GM03348 (cell line): Measurements from ENCODE around the gene MORC2.

Experiments used
- DNase-seq: peaks from one replicate; pipeline ENCODE4 v3.0.0; 2012; ENCODE audit warnings: low spot score

MORC2 gene

DNA sequence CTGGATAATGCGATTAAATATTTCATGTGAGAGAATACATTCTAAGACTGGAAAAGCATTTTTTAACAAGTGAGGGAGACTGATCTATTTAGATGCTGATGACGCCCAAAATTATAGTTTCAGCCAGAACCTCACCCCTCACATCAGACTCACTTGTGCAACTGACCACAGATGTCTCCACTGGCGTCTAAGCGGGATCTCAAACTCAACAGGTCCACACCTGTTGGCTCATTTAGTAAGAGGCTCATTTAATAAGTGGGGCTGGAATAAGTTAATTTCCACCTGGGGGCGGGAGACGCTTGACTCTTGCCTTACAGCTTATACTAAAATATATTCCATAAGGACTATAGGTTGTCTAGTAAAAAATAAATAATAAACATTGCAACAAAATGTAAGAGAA is 47.5 kb downstream of the MORC2 start:
- DNase-seq: no peak

DNA sequence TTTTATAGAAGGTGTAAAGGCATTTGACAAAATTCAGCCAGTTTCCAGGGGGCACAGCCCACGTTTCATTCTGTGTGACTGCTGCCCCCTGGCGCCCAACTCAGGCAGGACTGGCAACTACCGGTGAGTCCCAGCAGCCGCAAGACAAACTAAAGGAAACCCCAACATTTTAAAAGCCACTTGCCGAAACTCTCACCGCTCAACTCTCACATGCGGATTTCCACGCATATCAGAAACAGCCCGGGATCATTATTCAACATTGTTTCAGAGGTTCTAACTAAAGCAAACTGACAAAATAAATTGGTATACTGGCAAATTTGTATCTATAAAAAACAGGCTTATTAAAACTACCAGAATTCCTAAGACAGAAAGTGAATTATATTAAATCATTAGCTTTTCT is 48.2 kb downstream of the MORC2 start:
- DNase-seq: peak; percentile 88

DNA sequence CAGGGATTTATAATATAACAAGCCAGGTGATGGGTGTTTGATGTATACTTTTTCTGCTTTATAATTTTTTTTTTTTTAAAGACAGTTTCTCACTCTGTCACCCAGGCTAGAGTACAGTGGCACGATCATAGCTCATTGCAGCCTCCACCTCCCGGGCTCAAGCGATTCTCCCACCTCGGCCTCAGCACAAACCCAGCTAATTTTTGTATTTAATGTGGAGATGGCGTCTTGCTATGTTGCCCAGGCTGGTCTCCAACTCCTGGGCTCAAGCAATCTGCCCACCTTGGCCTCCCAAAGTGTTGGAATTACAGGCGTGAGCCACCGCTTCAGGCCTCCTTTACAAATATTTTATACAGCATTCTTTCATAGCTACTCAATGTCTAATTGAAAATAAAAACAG is 48.6 kb downstream of the MORC2 start:
- no peak for DNase-seq

DNA sequence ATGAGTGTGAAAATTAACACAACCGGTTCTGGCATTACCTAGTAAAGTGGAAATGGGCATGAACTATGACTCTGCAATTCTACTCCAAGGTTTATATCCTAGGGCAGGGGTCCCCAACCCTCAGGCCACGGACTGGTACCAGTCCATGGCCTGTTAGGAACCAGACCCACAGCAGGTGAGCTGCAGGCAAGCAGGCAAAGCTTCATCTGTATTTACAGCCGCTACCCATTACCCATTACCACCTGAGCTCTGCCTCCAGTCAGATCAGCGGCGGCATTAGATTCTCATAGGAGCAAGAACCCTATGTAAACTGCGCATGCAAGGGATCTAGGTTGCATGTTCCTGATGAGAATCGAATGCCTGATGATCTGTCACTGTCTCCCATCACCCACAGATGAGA is 49.8 kb downstream of the MORC2 start:
- no peak for DNase-seq

DNA sequence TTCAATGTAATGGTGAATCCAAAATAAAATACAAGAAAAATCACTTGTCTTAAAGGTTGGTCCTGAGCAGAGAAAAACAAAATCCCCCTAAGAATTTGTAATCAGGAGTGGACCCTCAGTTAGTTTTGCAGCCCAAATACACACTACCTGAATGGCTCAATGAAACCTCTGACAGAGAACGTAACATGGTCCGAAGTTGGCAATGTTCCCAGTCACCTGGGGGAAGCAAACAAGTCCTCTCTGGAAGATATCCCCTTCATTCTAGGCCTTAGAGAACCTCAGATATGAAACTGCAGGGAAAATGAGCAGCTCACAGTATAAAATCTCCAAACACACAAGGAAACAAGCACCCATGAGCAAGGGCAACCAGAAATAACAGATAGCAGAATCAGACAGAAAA is 58.2 kb downstream of the MORC2 start:
- no peak for DNase-seq

DNA sequence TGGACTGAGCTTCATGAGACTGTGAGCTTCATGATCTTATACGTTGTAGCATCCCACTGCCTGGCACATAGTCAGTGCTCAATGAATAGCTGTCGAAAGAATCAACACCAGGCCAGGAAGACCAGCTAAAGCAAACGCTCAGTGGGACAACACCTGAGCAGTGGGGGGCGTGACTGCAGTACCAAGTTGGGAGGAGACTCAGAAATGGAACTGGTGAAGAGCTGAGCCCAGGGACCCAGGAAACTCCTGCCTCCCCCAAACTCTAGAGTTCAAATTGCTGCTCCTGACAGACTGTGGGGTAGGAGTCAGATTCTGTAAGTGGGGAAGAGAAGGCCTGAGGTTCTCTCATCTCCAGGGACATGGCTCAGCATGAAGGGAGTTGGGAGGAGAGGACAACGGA is 59.3 kb downstream of the MORC2 start:
- no peak for DNase-seq

DNA sequence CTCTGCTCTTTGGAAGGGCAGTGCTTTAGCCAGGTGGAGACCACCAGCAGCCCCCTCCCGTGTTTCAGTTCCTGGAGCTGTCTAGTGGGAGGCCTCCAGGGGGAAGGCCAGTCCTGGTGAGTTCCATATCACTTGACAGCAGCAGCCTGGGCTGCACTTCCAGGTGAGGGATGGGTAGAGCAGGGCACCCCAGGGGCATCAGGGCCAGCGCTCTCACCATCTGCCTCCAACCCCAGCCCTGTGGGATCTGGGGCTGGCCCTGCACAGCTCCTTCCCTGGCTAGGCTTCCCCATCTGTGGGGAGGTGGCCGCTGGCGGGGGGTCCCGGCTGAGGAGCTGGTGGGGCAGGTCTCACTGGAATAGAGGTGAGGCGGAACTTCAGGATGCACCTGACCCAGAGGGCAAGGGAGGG is 60.5 kb downstream of the MORC2 start:
- DNase-seq: peak; percentile 2

DNA sequence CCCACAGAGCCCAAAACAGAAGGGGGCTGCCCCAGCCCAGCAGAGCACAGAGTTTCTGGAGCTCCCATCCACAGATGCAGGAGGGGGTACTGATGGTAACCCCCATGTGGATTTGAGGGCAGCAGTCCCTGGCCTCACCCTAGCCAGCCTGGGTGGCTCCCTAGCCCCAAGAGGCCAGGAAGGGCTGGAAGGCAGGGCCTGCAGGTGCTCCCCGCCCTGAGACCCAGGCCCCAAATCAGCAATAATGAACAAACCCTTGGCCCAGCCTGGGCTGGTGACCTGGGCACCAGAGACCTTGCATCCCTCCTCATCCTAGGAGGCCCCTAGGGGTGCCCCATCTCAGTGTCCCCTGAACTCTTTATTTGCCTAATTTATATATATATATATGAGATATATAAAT is 61.6 kb downstream of the MORC2 start:
- DNase-seq: peak; percentile 5

DNA sequence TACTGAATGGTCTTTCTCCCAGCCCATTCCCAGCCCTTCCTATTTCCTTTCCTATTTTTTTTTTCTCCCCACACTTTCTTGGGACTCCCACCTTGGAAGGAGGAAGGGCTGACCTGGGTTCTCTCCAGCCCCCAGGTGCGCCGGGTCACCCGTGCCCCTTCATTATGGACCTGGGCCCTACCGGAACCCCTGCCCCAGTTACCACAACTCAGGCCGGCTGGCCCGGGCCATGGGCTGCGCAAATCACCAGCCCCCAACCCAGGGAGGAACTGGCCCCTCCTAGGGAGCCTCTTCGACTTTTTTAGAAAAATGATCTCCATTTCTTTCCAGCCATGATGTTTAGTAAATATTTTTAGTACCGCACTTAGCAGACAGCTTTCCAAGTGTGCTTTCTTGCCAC is 62.2 kb downstream of the MORC2 start:
- DNase-seq: no peak

DNA sequence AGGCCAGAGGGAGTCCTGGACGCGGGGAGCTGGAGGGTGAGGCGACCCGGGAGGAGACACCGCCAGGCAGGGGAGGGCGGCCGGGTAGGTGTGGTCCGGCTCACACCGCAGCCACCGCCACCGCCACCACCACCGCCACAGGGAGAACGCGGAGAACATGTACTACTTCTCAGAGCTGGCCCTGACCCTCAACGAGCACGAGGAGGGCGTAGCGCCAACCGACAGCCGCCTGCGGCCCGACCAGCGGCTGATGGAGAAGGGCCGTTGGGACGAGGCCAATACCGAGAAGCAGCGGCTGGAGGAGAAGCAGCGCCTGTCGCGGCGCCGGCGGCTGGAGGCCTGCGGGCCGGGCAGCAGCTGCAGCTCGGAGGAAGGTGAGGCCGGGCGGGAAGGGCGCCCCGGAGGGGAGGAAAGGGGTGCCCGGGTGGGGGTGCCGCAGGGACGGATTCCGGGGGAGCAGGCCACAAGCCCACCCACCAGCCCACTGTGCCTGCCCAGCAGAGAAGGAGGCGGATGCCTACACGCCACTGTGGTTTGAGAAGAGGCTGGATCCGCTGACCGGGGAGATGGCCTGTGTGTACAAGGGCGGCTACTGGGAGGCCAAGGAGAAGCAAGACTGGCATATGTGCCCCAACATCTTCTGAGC is 62.8 kb downstream of the MORC2 start:
- no peak for DNase-seq

DNA sequence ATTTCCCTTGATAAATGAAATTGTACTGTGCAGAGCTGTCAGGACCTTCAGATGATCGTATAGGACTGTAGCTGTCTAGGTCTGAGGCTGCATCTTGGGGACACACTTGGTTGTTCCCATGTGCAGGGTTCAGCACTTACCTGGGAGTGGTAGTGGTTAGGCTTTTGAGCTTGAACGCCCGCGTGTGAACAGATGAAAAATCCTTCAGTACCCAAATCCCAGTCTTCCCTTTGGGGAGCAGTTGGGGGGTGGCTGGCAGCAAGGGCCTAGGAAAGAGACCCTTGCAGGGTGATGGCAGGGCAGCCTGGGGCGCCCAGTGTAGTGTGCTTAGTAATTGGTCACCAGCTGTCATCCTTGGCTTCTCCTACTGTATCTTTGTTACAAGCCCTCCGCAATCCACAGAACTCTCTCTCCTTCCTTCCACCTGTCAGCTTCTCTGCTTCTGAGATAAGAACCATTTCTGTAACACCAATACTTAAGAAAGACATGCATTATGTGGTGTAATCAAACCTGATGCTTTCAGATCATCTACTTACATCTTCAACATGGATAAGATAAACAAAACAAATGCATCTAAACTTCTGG is 64.6 kb downstream of the MORC2 start:
- DNase-seq: no peak

DNA sequence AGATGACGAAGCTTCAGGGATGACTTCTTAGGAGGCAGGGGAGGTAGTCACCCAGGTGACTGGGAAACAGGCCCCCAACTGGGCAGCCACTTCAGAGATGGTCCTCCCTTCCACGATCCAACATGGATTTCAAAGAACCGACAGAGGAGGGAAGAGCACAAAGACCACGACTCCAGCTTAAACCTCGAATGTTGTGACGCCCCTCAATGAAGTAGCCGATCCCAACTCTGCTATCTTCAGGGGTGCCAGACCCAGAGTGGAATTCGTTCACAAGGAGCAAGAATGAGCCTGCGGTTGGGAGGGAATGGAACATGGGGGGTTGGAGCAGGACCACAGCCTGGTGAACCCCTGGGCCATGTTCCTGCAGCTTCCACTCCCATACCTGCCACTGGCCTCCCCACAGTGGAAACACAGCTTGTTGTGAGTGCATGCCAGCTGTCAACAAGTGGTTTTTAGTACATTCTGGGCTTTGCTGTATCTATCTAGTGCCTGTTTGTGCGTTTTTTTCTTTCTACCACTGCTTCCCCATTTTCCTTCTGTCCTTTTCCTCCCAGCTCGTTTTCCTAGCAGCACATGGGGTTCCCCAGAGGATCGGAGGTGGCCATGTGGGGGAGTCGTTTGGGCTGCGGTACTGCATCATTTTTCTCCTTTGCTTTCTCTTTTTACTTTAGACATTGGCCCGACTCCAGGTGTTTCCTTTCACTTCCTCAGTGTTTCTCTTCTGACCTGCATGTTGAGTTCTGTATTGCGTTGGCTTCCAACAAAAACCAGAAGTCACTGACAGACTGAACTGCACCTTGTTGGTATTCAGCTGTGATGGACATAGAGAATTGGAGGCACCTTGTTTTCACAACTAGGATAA is 65.8 kb downstream of the MORC2 start:
- no peak for DNase-seq

DNA sequence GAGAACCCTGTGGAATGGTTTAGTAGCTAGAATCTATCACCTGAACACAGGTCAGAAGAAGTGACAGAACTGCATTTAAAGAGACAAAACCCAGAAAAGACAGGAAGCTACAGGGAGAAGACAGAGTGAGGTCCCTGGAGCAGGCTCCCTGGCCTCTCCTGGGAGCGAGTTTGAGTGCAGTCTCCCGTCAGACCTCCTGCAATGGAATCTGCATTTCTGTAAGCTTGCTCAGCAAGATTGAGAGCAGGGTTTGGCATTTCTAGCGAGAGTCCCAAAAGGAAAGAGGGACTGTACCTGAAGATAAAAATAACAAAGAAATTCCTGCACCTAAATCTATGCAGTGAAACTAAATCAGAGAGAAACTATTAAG is 74.2 kb downstream of the MORC2 start:
- DNase-seq: no peak

DNA sequence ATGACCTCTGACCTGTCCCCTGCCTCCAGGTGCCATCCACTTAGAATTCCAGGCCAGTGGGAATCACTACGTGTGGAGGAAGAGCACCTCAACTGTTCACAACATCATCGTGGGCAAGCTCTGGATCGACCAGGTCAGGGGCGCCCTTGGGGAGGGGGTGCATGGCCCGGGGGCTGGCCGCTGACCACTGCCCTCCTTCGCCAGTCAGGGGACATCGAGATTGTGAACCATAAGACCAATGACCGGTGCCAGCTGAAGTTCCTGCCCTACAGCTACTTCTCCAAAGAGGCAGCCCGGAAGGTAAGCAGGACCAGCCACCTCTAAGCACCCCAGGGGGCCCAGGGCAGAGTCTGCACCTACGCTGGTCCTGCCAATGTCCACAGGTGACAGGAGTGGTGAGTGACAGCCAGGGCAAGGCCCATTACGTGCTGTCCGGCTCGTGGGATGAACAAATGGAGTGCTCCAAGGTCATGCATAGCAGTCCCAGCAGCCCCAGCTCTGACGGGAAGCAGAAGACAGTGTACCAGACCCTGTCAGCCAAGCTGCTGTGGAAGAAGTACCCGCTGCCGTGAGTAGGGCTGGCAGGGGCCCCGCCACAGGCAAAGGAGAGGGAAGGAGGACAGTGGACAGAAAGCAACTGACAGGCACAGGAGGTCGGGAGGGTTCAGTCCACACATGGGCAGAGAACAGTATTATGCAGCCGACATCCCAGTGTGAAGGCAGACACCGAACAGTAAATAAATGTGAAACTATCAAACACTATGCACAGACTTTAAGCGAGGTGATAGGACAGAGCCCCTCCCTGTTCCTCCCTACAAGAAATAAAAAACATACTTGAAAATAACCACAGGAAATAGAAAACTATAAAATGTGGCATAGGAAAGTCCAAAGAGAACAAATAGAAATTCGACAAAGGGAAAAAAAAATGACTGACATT is 74.9 kb downstream of the MORC2 start:
- no peak for DNase-seq

DNA sequence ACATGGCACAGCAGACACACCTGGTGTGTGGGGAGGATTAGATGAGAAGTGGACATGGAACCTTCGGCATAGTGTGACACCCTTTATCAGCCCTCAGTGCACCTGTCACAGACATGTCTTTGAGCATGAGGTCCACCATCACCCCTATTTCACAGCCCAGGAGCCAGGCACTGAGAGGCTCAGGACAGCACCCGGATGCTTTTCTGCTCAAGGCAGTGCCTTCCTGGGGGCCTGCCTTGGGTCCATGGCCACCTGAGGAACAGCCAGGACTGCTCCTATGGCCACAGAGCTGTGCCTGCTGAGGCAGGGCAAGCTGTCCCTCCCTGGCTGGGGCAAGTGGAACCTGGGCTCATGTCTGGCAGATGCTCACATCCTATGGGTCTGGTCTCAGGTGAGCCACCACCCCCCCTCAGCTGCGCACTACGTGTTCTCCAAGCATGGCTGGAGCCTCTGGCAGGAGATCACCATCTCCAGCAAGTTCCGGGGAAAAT is 75.8 kb downstream of the MORC2 start:
- DNase-seq: no peak

DNA sequence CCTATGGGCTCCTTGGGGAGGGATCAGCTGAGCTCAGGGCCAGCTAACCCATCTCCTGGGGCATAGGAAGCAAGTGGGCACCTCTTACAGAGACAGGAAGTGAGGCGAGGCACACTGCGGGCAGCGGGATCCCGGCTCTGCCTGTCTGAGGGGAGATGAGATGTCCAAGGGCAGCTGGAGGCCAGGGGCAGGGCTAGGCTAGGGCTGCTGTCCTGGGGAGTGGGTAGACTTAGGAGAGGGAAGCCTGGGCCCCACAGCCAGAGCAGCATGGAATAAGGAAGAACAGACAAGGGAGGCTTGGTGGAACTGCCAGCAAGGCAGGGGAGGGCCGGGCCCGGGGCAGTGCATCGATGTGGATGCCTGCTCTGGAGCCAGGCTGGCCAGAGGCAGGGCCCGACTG is 76.3 kb downstream of the MORC2 start:
- DNase-seq: no peak

DNA sequence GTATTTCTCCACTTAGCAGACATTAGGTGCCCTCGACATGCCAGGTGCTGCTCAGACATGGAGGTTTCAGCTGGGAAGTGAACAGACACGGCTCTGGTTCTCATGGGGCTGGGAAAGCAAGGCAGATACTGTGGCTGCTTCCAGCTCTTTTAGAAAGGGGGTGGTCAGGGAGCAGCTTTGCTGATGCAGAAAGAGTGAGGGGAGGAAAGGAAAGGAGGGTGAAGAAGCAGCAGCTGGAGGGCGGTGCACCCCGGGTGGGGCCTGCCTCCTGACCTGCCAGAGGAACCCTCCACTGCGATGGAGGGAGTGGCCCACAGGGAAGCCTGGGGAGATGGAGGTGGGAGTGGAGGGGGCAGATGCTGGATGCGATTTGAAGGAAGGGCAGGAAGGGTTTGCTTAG is 76.8 kb downstream of the MORC2 start:
- no peak for DNase-seq

DNA sequence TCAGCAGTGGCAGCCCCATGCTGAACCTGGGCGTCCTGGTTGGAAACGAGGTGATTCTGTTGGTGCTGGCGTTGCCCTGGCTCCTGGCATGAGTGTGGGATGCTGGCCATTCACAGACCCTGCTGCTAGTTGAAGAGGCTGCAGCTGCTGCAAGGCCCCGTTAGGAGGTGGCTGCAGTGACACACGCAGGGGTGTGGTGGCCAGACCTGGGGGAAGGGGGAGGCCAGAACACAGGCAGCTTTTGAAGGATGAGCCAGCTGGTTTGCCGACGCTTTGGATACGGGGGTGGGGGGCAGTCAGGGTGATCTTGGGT is 77.2 kb downstream of the MORC2 start:
- no peak for DNase-seq

DNA sequence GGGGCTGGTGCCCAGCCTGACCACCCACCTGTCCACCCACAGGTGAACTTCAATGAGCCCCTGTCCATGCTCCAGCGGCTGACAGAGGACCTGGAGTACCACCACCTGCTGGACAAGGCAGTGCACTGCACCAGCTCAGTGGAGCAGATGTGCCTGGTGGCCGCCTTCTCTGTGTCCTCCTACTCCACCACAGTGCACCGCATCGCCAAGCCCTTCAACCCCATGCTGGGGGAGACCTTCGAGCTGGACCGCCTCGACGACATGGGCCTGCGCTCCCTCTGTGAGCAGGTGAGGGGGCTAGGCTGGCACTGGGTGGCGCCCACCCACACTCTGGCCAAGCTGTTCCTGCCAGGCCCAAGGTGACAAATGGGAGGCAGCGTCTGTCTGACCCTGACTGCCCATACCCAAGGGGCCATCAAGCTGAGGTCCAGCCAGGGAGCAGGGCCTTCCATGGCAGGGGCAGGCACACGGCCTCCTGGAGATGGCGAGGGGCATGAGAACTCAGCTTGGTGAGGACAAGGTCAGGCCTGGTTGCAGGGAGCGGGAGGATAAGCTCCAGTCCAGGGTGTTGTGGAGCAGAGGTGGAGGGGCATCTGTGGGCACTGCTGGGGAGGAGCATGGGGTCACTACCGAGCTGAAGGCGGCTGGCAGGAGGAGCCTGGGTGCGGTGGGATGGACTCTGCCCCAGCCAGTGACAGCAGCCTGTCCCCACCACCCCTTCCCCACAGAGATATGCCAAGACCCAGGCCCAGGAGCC is 77.7 kb downstream of the MORC2 start:
- peak; percentile 84 for DNase-seq

DNA sequence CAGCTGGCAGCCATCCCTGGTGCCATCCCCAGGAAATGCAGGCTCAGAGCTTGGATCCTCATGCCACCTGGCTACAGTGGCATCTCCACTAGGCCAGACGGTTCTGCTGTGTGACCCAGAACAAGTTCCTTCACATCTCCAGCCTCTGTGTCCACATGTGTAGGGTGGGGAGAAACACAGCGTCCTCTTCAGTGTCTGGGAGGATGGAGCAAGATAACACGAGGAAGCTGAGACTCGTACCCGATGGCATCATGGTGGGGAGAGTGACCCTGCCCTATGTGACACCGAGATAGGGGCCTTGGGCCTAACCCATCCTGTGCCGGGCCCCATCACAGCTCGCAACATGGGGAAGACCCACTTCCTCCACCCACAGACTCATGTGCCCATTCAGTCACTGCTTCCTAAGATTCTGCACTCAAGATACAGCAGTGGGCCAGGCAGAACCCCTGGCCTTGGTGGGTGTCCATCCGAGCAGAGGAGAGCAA is 78.5 kb downstream of the MORC2 start:
- DNase-seq: no peak

DNA sequence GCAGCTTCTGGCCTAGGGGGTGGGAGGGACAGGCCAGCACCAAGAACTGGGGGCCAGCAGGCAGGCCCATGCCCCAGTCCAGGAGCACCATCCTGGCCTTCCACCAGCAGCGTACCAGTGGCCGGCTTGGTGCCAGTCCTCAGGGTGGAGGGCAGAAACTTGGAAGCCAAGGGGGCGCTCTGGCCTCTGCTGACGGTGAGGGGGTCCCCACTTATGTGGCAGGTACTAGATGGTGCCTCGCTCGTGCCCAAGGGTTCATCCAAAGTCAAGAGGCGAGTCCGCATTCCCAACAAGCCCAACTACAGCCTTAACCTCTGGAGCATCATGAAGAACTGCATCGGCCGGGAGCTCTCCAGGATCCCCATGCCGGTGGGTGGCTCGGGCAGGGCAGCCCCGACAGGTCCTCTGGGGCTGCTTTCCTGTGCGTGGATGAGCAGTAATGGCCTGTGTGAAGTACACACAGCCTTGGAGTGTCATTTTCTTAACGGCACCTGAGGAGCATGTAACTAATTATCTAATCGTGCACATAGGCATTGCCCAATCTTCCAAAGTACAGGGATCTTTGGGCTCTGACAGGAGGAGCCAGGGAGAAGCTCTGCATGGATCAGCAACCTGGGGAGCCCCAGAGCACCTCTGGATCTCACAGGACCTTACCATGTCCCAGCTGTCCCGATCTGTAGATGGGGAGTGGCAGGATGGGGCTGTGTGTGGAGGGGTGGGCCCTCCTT is 79.1 kb downstream of the MORC2 start:
- DNase-seq: no peak
